Eye (tissue), 1 donor: ENCODE results near the gene RPRD1B.
A peak's percentile ranks its signal among the peaks of the same experiment; 100 is the strongest.

Experiments used
- DNase-seq: peaks from one replicate; pipeline ENCODE4 v3.0.0-alpha.2; 2015

Gene RPRD1B, protein sequence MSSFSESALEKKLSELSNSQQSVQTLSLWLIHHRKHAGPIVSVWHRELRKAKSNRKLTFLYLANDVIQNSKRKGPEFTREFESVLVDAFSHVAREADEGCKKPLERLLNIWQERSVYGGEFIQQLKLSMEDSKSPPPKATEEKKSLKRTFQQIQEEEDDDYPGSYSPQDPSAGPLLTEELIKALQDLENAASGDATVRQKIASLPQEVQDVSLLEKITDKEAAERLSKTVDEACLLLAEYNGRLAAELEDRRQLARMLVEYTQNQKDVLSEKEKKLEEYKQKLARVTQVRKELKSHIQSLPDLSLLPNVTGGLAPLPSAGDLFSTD

DNA sequence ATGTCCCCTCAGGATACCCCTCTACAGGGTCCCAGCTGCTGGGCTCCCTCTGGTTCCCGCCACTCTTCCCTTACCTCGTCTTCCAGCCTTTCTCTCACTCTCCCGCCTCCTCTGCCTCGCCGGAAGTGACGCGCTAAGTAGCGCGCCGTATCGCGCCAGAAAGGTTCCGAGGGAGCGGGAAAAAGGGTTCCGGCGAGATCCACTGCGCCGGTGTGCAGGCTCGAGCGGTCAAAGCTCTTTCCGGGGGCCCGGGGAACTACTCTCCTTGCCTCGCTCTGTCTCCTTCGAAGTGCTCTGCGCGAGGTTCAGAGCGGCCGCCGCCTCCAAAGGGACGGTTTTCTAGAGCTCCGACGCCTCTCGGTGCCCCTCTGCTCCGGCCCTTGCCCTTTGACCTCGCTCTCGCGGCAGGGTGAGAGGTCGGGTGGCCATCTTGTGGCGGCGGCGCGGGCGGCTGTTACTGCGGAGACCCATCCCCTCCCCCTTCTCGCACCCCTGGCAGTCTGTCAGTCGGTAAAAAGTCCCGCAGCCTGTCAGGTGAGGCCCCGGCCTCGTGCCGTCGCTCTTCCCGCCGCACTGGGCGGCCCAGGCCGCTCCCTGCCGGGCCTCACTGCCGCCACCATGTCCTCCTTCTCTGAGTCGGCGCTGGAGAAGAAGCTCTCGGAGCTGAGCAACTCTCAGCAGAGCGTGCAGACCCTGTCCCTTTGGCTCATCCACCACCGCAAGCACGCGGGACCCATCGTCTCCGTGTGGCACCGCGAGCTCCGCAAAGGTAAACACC is at the start of gene RPRD1B, which contains the start of gene TTI1:
RPRD1B (plus strand) TSS at position 417 of the 778 bp plus-strand sequence; CDS start at position 619, 202 bp downstream.
TTI1 (minus strand) TSS at position 127 of the 778 bp plus-strand sequence. CDS start 19,640 bp downstream, outside the sequence.
- DNase-seq, result peak; percentile 97

DNA sequence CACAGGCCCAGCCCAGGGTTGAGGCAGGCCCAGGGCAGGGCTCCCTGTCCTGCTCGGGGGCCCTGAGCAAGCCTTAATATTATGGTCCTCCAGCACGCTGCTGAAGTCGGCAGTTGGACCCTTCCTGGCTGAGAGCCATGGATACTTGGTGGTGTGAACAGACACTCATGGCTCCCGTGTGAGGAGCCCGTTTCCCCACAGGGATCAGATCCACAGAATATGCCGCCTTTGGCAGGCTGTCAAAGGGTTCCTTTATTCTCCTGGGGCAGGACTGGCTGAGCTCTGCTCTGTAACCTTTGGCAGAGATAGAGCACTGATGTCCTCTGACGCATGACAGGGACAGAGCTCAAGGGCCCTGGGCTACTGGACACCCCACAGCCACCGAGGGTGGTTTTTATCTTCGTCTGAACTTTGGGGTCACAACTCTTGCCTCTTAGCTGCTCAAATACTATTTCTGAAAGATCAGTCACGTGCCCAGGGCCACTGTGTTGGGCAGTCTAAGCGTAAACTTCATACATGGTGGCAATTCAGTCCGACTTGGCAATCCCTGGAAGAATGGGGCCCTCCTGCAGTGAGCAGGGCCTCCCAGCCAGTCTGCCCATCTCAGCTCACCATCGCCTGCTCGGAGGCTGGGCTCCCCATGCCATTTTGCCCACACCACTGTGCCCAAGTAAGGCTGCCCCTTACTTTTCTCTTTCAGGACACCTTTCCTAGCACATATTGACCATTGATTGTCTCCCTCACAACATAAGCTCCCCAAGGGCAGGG is 49.3 kb upstream of the RPRD1B start:
- DNase-seq, result no peak

- DNase-seq, result no peak
Observed at GRCh38 chr20:37986044-37986858, 47.3 kb upstream of the RPRD1B start.

DNA sequence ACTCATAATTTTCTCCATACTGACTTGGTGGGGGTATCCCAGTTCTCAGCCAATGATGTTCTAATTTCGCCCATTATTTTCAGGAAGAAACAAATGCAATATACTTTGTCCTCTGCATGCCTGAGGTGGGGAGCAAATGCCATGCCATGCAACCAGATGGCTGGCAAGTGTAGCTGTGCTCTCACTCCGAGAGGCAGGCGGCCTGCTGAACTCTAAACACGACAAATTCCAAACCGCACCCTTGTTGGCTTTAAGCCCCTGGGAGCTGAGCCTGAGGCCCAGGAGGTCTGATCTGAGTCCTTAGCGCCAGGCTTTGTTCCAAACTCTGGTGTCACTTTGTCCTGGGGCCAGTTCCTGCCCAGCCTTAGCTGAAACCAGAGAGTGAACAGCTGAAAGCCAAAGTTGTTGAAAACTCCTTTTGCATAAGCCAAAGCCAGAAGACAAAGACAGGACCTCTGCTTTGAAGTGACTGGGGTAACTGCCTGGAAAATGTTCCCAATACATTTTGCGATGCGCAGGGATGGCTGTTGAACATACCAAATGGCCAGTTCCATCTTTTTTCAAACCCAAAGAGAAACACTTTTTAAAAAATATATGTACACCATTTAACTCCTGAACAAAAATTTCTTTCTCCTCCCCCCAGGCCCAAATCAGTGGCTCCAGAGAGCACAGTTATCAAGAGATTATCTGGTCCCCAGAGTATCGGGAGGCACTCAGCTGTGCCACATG is 46.5 kb upstream of the RPRD1B start:
- DNase-seq, result peak; percentile 70

GRCh38 chr20:37987602-37988290 is 45.8 kb upstream of the RPRD1B start:
- DNase-seq, result peak; percentile 69

DNA sequence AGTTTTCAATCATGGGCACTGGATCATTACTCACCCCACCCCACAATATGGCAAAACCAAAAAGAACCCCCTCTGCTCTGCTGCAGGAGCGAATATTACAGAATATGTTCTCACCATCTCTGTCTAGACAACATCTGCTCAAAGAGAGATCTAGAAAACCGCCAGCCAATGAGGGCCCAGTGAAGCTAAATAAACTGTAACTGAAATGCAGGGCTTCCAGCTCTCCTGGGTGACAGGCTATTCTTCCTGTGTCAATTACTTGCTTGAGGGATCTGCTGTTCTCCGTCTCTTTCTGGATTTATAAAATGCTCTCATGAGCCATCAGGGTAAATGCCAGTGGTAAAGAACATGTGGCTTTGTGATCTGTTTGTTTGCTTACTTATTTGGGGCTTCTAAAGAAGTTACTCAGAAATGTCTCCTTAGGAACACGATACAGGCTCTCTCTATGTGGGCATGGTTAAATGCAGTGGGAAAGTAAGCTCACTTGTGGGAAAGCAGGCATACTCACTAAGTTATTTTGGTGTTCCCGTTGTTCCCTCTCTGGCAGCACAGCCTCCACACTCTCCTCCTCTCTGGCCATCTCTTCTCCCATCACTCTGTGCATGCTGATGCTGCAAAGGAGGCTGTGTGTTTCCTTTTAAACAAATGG is 45.1 kb upstream of the RPRD1B start:
- no peak for DNase-seq

DNA sequence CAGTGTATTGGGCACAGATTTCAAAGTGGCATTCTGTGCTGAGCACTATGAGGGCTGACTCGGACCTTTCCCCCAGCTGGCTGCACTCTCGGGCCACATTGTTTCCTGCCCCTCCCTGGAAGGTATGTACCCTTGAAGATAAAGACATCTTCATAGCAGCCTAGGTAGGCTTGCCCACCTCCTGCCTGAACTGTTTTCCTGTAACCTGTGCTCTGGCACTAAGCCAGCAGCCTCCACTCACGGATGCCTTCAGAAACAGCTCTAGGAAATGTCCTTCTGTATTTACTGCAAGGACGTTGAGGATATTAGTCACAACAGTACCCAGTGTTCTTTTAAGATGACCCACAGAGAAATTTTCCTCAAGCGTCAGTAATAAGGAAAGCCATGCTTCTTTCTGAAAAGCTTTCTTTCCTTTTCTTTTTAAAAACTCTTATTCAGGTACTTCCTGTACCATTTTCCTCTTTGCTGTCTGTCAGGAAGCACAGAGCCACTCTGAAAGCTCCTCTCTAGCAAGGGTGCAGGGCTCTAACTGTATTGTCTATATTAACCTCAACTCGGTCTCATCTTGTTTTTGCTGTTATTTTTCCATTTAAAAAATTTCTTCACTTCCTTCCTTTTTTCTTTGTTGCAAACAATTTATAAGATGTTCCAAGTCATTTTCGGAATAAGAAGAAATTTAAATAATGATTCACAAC is 43.8 kb upstream of the RPRD1B start:
- DNase-seq, result no peak

- DNase-seq, result no peak
Observed at GRCh38 chr20:37990571-37991151, 42.9 kb upstream of the RPRD1B start.

DNA sequence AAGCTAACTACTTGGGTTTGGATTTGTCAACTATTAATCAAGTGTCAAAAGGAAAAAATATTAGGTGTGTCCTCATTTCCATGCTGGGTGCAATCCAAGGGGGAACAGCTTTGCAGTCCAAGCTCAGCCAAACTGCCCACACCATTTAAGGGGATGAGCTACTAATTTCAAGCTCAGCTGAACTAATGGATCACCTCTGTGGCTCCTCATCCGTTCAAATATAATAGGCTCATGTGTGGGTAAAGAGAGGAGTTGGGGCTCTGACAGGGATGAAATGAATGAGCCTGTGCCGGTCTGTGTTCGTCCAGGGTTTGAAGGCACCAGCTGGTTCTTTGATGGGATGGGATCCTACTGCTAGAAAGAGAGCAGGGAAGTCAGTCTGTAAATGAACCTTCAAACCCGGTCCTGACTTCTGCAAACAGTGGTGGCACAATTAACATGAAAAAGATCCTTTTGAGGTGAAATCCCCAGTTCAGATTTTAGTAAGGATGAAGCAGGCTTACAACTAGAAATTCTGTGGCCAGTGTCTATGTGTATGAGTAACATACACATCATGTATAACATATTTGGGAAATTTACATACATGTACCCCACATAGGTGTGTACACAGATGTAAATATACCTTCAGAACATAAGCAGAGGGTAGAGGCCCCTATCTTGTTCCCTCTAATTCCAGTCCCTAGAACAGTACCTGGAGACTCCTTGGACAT is 42.2 kb upstream of the RPRD1B start:
- DNase-seq, result peak; percentile 63

DNA sequence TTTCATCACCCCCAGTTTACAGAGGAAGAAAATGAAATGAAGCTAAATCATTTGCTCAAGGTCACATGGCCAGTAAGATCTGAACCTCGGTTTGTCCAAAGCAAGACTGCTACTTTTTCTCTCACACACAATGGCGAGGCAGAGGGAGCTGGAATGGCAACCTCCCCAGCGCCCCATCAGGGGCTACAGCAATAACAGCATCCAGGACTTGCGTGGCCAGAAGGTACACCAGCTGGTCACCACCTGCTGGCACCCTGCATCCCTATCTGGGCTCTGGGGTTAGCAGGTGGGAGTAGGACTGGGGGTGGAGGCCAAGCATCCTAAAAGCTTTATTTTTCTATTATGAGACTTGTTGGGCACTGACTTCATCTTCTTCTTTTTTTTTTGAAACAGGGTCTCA is 41.6 kb upstream of the RPRD1B start:
- no peak for DNase-seq

DNA sequence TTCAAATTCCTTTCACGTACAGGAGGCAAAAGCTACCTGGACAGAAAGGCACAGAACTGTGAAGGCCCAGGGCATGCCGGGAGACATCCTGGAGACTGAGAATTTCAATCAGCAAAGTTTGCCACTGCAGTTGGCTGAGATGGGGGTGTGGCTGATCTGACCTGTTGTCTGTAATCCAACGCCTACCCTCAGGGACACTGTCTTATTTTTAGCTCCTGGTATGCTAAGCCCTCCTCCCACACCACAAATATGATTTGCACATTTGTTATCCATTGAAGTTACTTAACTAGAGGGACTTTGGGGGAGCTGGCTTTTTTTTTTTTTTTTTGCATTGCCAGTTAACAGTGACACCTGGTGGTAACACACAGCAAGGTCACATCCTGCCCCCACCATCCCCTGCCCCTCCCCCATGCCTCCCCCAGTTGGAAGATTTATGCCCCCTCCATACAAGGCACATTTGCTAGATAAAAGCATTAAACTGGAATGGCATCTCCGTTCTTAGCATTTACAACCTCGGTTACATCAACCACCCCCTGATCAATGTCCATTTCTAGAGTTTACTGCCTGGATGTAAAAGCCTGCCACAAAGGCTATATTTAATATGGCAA is 40.6 kb upstream of the RPRD1B start:
- DNase-seq, result peak; percentile 76

- DNase-seq, result no peak
Observed at GRCh38 chr20:37994512-37994911, 39.0 kb upstream of the RPRD1B start.

GRCh38 chr20:37995856-37996605 is 37.5 kb upstream of the RPRD1B start:
- no peak for DNase-seq

GRCh38 chr20:37997516-37997915 is 36.0 kb upstream of the RPRD1B start:
- no peak for DNase-seq

DNA sequence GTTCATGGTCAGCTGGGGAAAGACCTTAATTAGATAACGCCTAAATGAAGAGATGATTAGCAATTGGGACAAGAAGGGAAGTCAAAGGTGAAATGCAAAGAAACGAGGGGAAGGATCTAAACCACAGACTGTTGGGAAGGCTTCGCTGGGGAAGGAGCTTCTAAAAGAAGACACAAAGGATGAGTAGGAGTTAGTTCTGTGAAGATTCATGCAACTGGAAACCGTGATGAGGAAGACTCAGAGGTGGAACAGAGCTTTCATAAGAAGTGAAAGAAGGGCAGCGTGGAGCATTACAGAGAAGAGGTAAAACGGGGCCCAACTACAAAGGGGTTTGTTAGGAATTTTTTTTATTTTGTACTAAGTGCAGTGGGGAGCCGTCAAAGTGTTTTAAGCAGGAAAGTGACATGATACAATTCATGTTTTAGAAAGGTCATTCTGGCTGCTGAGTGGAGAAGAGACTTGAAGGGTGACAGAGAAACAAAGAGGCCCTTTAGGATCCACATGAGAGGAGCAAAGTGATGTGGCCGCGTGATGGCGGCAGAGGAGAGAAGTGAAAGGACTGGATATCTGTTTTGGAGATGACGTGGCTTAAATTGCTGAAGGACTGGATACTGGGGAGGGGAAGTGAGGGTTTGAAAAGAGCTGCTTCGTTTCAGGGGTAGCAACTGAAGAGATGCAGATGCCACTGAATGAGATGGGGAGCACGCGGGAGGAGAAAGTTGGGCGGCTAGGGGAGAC is 33.9 kb upstream of the RPRD1B start:
- DNase-seq, result peak; percentile 73

DNA sequence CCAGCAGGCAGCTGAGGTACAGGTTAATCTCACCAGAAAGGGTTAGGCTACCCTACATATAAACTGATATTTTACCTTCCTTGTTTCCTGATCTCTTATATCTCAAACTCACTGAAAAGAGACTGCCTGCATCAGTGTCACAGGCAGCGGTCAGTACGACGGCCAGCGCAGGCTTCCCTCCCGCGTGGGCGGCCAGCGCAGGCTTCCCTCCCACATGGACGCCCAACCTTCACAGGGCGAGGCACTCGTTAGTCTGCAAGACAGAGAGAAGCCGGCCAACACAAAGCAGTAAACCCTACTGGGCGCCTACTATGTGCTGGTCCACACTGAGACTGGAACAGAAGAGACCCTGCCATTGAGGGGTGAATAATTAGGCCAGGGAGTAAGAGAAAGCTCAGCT is 33.3 kb upstream of the RPRD1B start:
- no peak for DNase-seq
